ENCODE measurements around the gene CDKN2D. TPM values are rescaled to one million over a fixed set of nuclear protein-coding genes. Genes with fewer than 3 reads are reported as not detected.
A peak's percentile ranks its signal among the peaks of the same experiment; 100 is the strongest.

The CDKN2D gene
- total RNA-seq, 2 experiments from 2014 or later: 83.3 to 84.0 TPM

- POLR2A ChIA-PET: no interaction called here
- intact Hi-C loops (cut with DNase I, micrococcal nuclease): no loop called here
- DNase-seq: no peak
- H3K27ac ChIP-seq (ENCODE audit: low read depth in 1 of 2, low read length in 2 of 2): no peak within 1 kb of the TSS
- H3K27me3 Mint-ChIP-seq: no peaks in the 10 kb centered on the region
- CTCF ChIA-PET: interaction anchor here (1.3 kb wide), 1 partner anchor 58 kb away, joined by 5 read pairs; no protein-coding TSS in a partner anchor
- no peak within 1 kb of the TSS for H3K4me3 ChIP-seq (ENCODE audit: low read length)
- no peak within 1 kb of the TSS for H3K4me3 Mint-ChIP-seq
- H3K27me3 ChIP-seq (ENCODE audit: control insufficient read depth in 1 of 2, insufficient read depth in 2 of 2, low read length in 2 of 2): no peaks in the 10 kb centered on the region
- TF ChIP-seq, protein P1, sequence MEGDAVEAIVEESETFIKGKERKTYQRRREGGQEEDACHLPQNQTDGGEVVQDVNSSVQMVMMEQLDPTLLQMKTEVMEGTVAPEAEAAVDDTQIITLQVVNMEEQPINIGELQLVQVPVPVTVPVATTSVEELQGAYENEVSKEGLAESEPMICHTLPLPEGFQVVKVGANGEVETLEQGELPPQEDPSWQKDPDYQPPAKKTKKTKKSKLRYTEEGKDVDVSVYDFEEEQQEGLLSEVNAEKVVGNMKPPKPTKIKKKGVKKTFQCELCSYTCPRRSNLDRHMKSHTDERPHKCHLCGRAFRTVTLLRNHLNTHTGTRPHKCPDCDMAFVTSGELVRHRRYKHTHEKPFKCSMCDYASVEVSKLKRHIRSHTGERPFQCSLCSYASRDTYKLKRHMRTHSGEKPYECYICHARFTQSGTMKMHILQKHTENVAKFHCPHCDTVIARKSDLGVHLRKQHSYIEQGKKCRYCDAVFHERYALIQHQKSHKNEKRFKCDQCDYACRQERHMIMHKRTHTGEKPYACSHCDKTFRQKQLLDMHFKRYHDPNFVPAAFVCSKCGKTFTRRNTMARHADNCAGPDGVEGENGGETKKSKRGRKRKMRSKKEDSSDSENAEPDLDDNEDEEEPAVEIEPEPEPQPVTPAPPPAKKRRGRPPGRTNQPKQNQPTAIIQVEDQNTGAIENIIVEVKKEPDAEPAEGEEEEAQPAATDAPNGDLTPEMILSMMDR (IDR thresholded peaks at IDR 0.05): no peak
- no peak for ATAC-seq (ENCODE audit: poor library complexity)
- H3K27ac Mint-ChIP-seq: no peak within 1 kb of the TSS
- peaks cover 10% of the 10 kb centered on the region for H3K4me1 ChIP-seq (ENCODE audit: insufficient read depth, low read length)
- no peaks in the 10 kb centered on the region for H3K36me3 ChIP-seq (ENCODE audit: insufficient read depth, low read length)
- no peaks in the 10 kb centered on the region for H3K36me3 Mint-ChIP-seq (ENCODE audit: low read depth)
- no peaks in the 10 kb centered on the region for H3K9me3 ChIP-seq (ENCODE audit: control insufficient read depth in 1 of 2, insufficient read depth in 1 of 2, low read length in 2 of 2)
- H3K9me3 Mint-ChIP-seq: no peaks in the 10 kb centered on the region
- H3K4me1 Mint-ChIP-seq (ENCODE audit: low read depth): peaks cover 25% of the 10 kb centered on the region
These were observed 18.5 kb upstream of the CDKN2D start, which contains the start of gene AP1M2 for GRCh38 chr19:10587022-10587838. AP1M2 (minus strand) TSS chr19:10587312; CDS start chr19:10587231, 81 bp downstream.

DNA sequence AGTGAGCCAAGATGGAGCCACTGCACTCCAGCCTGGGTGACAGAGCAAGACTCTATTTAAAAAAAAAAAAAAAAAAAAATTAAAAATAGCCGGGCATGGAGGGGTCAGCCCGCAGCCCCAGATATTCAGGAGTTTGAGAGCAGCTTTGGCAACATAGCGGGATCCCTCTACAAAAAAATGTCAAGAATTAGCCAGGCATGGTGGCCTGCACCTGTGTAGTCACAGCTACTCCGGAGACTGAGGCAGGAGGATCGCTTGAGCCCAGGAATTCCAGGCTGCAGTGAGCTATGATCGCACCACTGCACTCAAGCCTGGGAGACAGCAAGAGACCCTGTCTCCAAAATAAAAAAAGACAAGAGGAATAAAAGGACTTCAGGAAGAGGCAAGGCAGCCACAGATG is 17.6 kb upstream of the CDKN2D start:
- H3K36me3 ChIP-seq (ENCODE audit: insufficient read depth, low read length): no peaks in the 10 kb centered on the region
- no peak overlapping the region for H3K4me3 ChIP-seq (ENCODE audit: low read length)

GRCh38 chr19:10583036-10583776 is 14.4 kb upstream of the CDKN2D start:
- peak overlapping the region; percentile 36 for H3K27ac Mint-ChIP-seq
- H3K4me1 Mint-ChIP-seq (ENCODE audit: low read depth): peaks cover 32% of the 10 kb centered on the region
- Histone ChIP-seq H3K4me1 (ENCODE audit: insufficient read depth, low read length) (peaks cover 18% of the 10 kb centered on the region), H3K27me3 (ENCODE audit: control insufficient read depth in 1 of 2, insufficient read depth in 2 of 2, low read length in 2 of 2) (no peaks in the 10 kb centered on the region), H3K9me3 (ENCODE audit: control insufficient read depth in 1 of 2, insufficient read depth in 1 of 2, low read length in 2 of 2) (no peaks in the 10 kb centered on the region), H3K36me3 (ENCODE audit: insufficient read depth, low read length) (no peaks in the 10 kb centered on the region), H3K4me3 (ENCODE audit: low read length) (no peak overlapping the region), H3K27ac (ENCODE audit: low read depth in 1 of 2, low read length in 2 of 2) (no peak overlapping the region)
- ChIA-PET CTCF (interaction anchor here (2.9 to 4.1 kb wide), 2 partner anchors 20 to 63 kb away, joined by 24 to 132 read pairs; no protein-coding TSS in a partner anchor), POLR2A (interaction anchor here (0.6 to 3.0 kb wide), 3 partner anchors 61 to 70 kb away, joined by 3 to 36 read pairs (median 4); no protein-coding TSS in a partner anchor)
- no peaks in the 10 kb centered on the region for H3K9me3 Mint-ChIP-seq
- no peaks in the 10 kb centered on the region for H3K27me3 Mint-ChIP-seq
- no peak overlapping the region for H3K4me3 Mint-ChIP-seq
- no peak for ATAC-seq (ENCODE audit: poor library complexity)
- intact Hi-C loops (cut with DNase I, micrococcal nuclease): no loop called here
- TF ChIP-seq, protein P1 (IDR thresholded peaks at IDR 0.05): no peak
- no peak for DNase-seq
- no peaks in the 10 kb centered on the region for H3K36me3 Mint-ChIP-seq (ENCODE audit: low read depth)

More for the DNA sequence above, 17.6 kb upstream of the CDKN2D start:
- ChIA-PET POLR2A (interaction anchor here (0.6 to 2.9 kb wide), 4 partner anchors 17 to 133 kb away, joined by 3 to 27 read pairs (median 10); no protein-coding TSS in a partner anchor), CTCF (interaction anchor here (1.3 kb wide), 1 partner anchor 59 kb away, joined by 5 read pairs; no protein-coding TSS in a partner anchor)
- H3K4me3 Mint-ChIP-seq: no peak overlapping the region
- H3K27me3 Mint-ChIP-seq: no peaks in the 10 kb centered on the region
- no peaks in the 10 kb centered on the region for H3K36me3 Mint-ChIP-seq (ENCODE audit: low read depth)
- Histone ChIP-seq H3K4me1 (ENCODE audit: insufficient read depth, low read length) (peaks cover 11% of the 10 kb centered on the region), H3K27ac (ENCODE audit: low read depth in 1 of 2, low read length in 2 of 2) (no peak overlapping the region), H3K9me3 (ENCODE audit: control insufficient read depth in 1 of 2, insufficient read depth in 1 of 2, low read length in 2 of 2) (no peaks in the 10 kb centered on the region), H3K27me3 (ENCODE audit: control insufficient read depth in 1 of 2, insufficient read depth in 2 of 2, low read length in 2 of 2) (no peaks in the 10 kb centered on the region)
- TF ChIP-seq, protein P1 (IDR thresholded peaks at IDR 0.05): no peak
- peaks cover 25% of the 10 kb centered on the region for H3K4me1 Mint-ChIP-seq (ENCODE audit: low read depth)
- intact Hi-C loops (cut with DNase I, micrococcal nuclease): no loop called here
- no peak for ATAC-seq (ENCODE audit: poor library complexity)
- DNase-seq: no peak
- H3K27ac Mint-ChIP-seq: no peak overlapping the region
- H3K9me3 Mint-ChIP-seq: no peaks in the 10 kb centered on the region
